ENCODE results near the gene GORASP1. TPM values are rescaled to one million over a fixed set of nuclear protein-coding genes. Genes with fewer than 3 reads are reported as not detected.

Gene GORASP1
- total and polyA plus RNA-seq, 2 of the 8 experiments (the other 6 are each of a cell fraction or from before 2014, with no cell fraction given), result 33.4 to 33.5 TPM

DNA sequence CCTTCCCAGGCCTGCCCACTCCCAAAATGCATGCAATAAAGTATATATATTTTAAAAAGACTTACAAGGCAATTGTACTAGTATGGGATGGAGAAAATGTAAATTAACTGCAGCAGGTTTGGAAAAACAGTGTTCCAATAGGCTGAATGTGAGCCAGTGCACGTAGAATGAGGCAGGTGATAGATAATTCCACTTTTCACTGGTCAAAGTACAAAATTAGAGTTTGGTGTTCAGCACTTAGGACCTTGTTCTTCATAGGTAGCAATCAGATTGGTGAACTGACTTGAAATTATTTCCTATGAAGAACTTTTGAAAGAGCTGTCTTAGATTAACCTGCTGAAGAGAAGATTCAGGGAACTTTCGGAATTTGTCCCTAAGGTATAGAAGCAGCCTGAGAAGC is 53.7 kb downstream of the GORASP1 start:
- TF ChIP-seq TAF7 (optimal IDR thresholded peaks at IDR 0.05; ENCODE audit: borderline replicate concordance, low read depth, low read length) (no peak), HDAC6 (IDR thresholded peaks at IDR 0.05; ENCODE audit: low read depth, low read length) (no peak), FOSL1 (IDR thresholded peaks at IDR 0.05; ENCODE audit: insufficient read depth, low read depth, low read length) (no peak), SIX5 (IDR thresholded peaks at IDR 0.05; ENCODE audit: low read depth, low read length) (no peak), GABPA (IDR thresholded peaks at IDR 0.05; ENCODE audit: borderline replicate concordance, insufficient read depth, low read length) (no peak), POLR2A (IDR thresholded peaks at IDR 0.05; ENCODE audit: control extremely low read depth in 1 of 2, low read depth in 2 of 2, low read length in 2 of 2) (no peak), RBBP5 (IDR thresholded peaks at IDR 0.05; ENCODE audit: borderline replicate concordance, low read depth, low read length) (no peak), JUND (IDR thresholded peaks at IDR 0.05; ENCODE audit: low read length) (no peak), KDM4A (IDR thresholded peaks at IDR 0.05; ENCODE audit: low read depth, low read length, severe bottlenecking) (no peak), PHF8 (conservative IDR thresholded peaks at IDR 0.05; ENCODE audit: low read depth, low read length) (no peak), RXRA (IDR thresholded peaks at IDR 0.05; ENCODE audit: insufficient read depth, low read depth, low read length) (no peak), CREB1 (IDR thresholded peaks at IDR 0.05) (no peak)
- no peak overlapping the region for H2BK120ac ChIP-seq (replicated peaks; ENCODE audit: low read depth, low read length)
- FAIRE-seq, result no peak
- H4K20me1 ChIP-seq (replicated peaks in 1 of 2; ENCODE audit: control insufficient read depth in 1 of 2, insufficient read depth in 2 of 2, low read length in 2 of 2), result peaks cover 0 to 2% of the 10 kb centered on the region in 2 experiments
- H3K56ac ChIP-seq (replicated peaks; ENCODE audit: insufficient read length, low read depth, low read length), result no peak overlapping the region
- H3K4ac ChIP-seq (replicated peaks; ENCODE audit: insufficient read length, low read depth, low read length), result no peak overlapping the region
- no peak overlapping the region; a peak in 1 of 4 replicates for H3K4me2 ChIP-seq (ENCODE audit: insufficient read depth in 1 of 2, low read depth in 2 of 2, low read length in 2 of 2)
- CTCF ChIA-PET (ENCODE audit: partially characterized antibody), result no interaction called here
- peaks cover 5% of the 10 kb centered on the region for H3K79me1 ChIP-seq (ENCODE audit: low read depth, low read length)
- H2AK5ac ChIP-seq (ENCODE audit: low read depth, low read length), result no peak overlapping the region
- POLR2A ChIA-PET (ENCODE audit: partially characterized antibody), result interaction anchor here (0.9 kb wide), 1 partner anchor 55 kb away, joined by 3 read pairs; no protein-coding TSS in a partner anchor
- H3K36me3 ChIP-seq (ENCODE audit: control insufficient read depth in 2 of 4, insufficient read depth in 4 of 4, low read length in 3 of 4), result no peaks in the 10 kb centered on the region
- no peaks in the 10 kb centered on the region for H3K27me3 ChIP-seq (replicated peaks in 1 of 4; ENCODE audit: control insufficient read depth in 3 of 4, extremely low read depth in 1 of 4, insufficient read depth in 3 of 4, low read length in 3 of 4)
- H3K23me2 ChIP-seq (ENCODE audit: low read depth, low read length), result peaks cover 6% of the 10 kb centered on the region; the same call in 1 of the 2 replicates
- H2BK20ac ChIP-seq (ENCODE audit: low read length), result no peak overlapping the region
- H2BK12ac ChIP-seq (ENCODE audit: low read depth, low read length), result no peak overlapping the region
- no peak overlapping the region for H3K27ac ChIP-seq (ENCODE audit: low read depth, low read length)
- no peak overlapping the region for H2BK15ac ChIP-seq (ENCODE audit: low read length)
- H3K79me2 ChIP-seq (ENCODE audit: control insufficient read depth in 1 of 2, insufficient read depth in 2 of 2, low read length in 2 of 2), result peaks cover 3 to 59% of the 10 kb centered on the region in 2 experiments
- H3K4me3 ChIP-seq (ENCODE audit: extremely low read depth in 1 of 4, insufficient read depth in 2 of 4, low read depth in 3 of 4, low read length in 4 of 4), result peak overlapping the region in 1 of 4 experiments; percentile 88; a peak in 1 of 8 replicates
- no peak overlapping the region for H3K9ac ChIP-seq (replicated peaks in 1 of 4; ENCODE audit: extremely low read depth in 1 of 4, low read depth in 3 of 4, low read length in 3 of 4)
- no peak overlapping the region for H3K23ac ChIP-seq (ENCODE audit: insufficient read length)
- no peak overlapping the region for H2BK5ac ChIP-seq (ENCODE audit: low read depth, low read length)
- H3K9me3 ChIP-seq (ENCODE audit: insufficient read depth in 2 of 2, low read depth in 1 of 2, low read length in 1 of 2), result no peaks in the 10 kb centered on the region
- no peak for DNase-seq (ENCODE audit: low read depth in 1 of 2, low spot score in 2 of 2)
- no peak overlapping the region for H4K91ac ChIP-seq (replicated peaks; ENCODE audit: insufficient read length, low read length)
- no peak overlapping the region for H4K5ac ChIP-seq (ENCODE audit: insufficient read length, low read depth, low read length)
- WGBS, 2 experiments (ENCODE audit: extremely low coverage in 1 of 2, insufficient coverage in 1 of 2, insufficient read length in 1 of 2, insufficient replicate concordance in 2 of 2, low coverage in 1 of 2, low lambda C conversion rate in 2 of 2, missing lambda C conversion rate in 1 of 2), result 98% methylated on average over 2 of the region's 2 CpGs; no CpG with 5 or more reads in 1 of the 2 experiments
- H2AFZ ChIP-seq (ENCODE audit: low read length), result no peak overlapping the region
- no peak overlapping the region for H4K8ac ChIP-seq (ENCODE audit: extremely low read depth, insufficient read depth, low read length)
- no peak overlapping the region for H3K18ac ChIP-seq (ENCODE audit: extremely low read depth, low read length)
- peaks cover 0 to 6% (median 0%) of the 10 kb centered on the region in 4 experiments; a peak in 1 of 7 replicates for H3K4me1 ChIP-seq (replicated peaks in 1 of 4; ENCODE audit: control insufficient read depth in 3 of 4, insufficient read depth in 4 of 4, low read length in 3 of 4)
- H3K14ac ChIP-seq (ENCODE audit: insufficient read length), result no peak overlapping the region

Data from H1 (cell line).